Spleen (tissue), 7 donors: ENCODE data around the gene TMEM100.

Experiments used
- POLR2A ChIP-seq, 3 donors: fragments of 450-650 bp; IDR thresholded peaks; one replicate each; pipeline ENCODE4 v1.5.1; 2017; ENCODE audit warnings: antibody characterized with exemption in 3 of 3, mild to moderate bottlenecking in 1 of 3
- POLR2AphosphoS5 ChIP-seq, 3 donors: sonication (generic); formaldehyde crosslinking; IDR thresholded peaks; one replicate each; pipeline ENCODE4 v1.5.1; 2017; ENCODE audit warnings: antibody characterized with exemption in 3 of 3
- TF ChIP-seq, protein P1 (sequence below), 11 experiments: fragments of 200-600 bp in 7 of 11; fragments of 450-650 bp in 4 of 11; sonication (generic) in 4 of 11; IDR thresholded peaks in 8 of 11; conservative IDR thresholded peaks in 3 of 11; 1 replicate in 7 of 11; 2 replicates in 4 of 11; pipeline versions ENCODE4 v1.4.0 to v1.8.0; 2016 to 2021; ENCODE audit warnings: antibody characterized with exemption in 11 of 11, inconsistent platforms in 4 of 11, mild to moderate bottlenecking in 1 of 11
- donor health status: DM: no; HTN: no; CAD: no; lungs with moderate emphysema.
- donor health status: DM: no; HTN: no; CAD: no.
- donor health status: DM: no; HTN: no; CAD: no.

DNA sequence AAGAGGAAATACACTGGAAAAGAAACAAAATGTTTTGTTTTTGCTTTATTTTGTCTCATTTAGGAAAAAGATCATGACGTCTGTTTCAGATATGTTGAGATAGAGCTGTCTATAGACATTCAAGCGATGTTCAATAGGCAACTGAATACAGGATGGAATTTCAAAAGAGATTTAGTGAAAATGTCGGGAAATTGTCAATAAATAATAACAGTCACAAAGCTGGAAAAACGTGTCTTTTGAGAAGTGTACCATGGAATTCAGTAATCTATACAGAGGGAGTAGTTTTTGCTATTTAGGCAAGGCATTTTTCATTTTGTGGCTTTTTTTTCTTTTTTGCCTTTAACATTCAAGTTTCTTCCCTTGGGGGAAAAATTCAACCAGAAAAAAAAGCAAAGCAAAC is 33.0 kb downstream of the TMEM100 start:
- TF ChIP-seq POLR2AphosphoS5 (IDR thresholded peaks at IDR 0.05) (no peak), POLR2A (IDR thresholded peaks at IDR 0.05) (no peak)
- TF ChIP-seq, protein P1, sequence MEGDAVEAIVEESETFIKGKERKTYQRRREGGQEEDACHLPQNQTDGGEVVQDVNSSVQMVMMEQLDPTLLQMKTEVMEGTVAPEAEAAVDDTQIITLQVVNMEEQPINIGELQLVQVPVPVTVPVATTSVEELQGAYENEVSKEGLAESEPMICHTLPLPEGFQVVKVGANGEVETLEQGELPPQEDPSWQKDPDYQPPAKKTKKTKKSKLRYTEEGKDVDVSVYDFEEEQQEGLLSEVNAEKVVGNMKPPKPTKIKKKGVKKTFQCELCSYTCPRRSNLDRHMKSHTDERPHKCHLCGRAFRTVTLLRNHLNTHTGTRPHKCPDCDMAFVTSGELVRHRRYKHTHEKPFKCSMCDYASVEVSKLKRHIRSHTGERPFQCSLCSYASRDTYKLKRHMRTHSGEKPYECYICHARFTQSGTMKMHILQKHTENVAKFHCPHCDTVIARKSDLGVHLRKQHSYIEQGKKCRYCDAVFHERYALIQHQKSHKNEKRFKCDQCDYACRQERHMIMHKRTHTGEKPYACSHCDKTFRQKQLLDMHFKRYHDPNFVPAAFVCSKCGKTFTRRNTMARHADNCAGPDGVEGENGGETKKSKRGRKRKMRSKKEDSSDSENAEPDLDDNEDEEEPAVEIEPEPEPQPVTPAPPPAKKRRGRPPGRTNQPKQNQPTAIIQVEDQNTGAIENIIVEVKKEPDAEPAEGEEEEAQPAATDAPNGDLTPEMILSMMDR (IDR thresholded peaks at IDR 0.05 in 8 of 11, conservative IDR thresholded peaks at IDR 0.05 in 3 of 11): no peak
